ENCODE measurements around the gene CST7.

DNA sequence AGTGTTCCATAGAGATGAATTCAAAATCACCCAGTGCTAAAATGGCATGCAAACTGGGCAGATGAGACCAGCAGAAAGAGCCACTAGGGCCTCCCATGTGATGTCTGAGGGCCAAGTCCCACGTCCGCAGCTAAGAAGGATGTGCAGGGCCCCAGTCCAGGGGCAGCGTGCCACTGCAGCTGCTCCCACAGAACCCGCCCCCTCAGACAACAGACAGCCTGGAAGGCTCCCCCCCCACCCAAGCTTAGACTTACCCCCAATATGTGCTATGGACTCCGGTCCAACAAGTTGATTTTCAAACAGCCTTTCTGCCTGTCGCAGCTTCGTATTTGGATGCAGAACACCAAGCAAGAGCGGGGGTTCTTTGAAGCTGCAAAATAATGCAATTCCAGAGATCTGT lies 29.4 kb downstream of the CST7 start:
- TF ChIP-seq EZH2 (IDR thresholded peaks at IDR 0.05) (no peak), POLR2AphosphoS5 (IDR thresholded peaks at IDR 0.05; ENCODE audit: borderline replicate concordance, low read depth, low read length) (no peak)
